SK-N-SH (cell line): ENCODE data around the gene TIGD2. TPM values are rescaled to one million over a fixed set of nuclear protein-coding genes. Genes with fewer than 3 reads are reported as not detected.

Source experiments
- CTCF ChIA-PET: fragments of 300-600, 350-600 bp; formaldehyde crosslinking; extraction: SDS; loops from one replicate; lab custom pipeline; 2021; lab: Yijun Ruan, JAX
- POLR2A ChIA-PET: fragments of 350-600 bp; sonication (Branson Sonifier 250); formaldehyde crosslinking; extraction: SDS; loops from one replicate; lab custom pipeline; 2020; ENCODE audit warnings: antibody characterized with exemption, inconsistent platforms; lab: Yijun Ruan, JAX
- DNase-seq: peaks from one replicate; pipeline ENCODE4 v3.0.0; 2012
- H2AFZ ChIP-seq: fragments of 200-600 bp; sonication (generic); 2 replicates; pipeline ENCODE4 v1.8.1; 2016; ENCODE audit warnings: antibody characterized with exemption, mild to moderate bottlenecking, low read depth
- H3F3A ChIP-seq: fragments of 200-600 bp; sonication (generic); replicated peaks from 2 replicates; pipeline ENCODE3; 2016; ENCODE audit warnings: antibody characterized with exemption, mild to moderate bottlenecking; ENCODE audit not compliant: insufficient read depth
- H3K27ac ChIP-seq, 2 experiments: fragments of 200-500 bp in 1 of 2; fragments of 200-600 bp in 1 of 2; sonication (Bioruptor generic) in 1 of 2; sonication (generic), shearing (Covaris generic) in 1 of 2; 2 replicates each; pipeline versions ENCODE4 v1.5.1 to v1.6.1; 2014 to 2016; ENCODE audit warnings: low read depth in 2 of 2, inconsistent platforms in 1 of 2, low read length in 1 of 2, mild to moderate bottlenecking in 1 of 2, mixed read lengths in 1 of 2
- H3K27me3 ChIP-seq: fragments of 200-600 bp; sonication (generic), shearing (Covaris generic); 2 replicates; pipeline ENCODE4 v1.6.1; 2016; ENCODE audit warnings: mixed run types; ENCODE audit not compliant: insufficient read depth
- H3K36me3 ChIP-seq, 2 experiments: fragments of 200-500 bp in 1 of 2; fragments of 200-600 bp in 1 of 2; sonication (Bioruptor generic) in 1 of 2; sonication (generic) in 1 of 2; replicated peaks in 1 of 2; 2 replicates each; pipeline versions ENCODE3 to v1.5.1; 2014 to 2016; ENCODE audit warnings: low read length in 1 of 2, mild to moderate bottlenecking in 1 of 2; ENCODE audit not compliant: insufficient read depth in 2 of 2, control insufficient read depth in 1 of 2
- H3K4me1 ChIP-seq, 2 experiments: fragments of 200-500 bp in 1 of 2; fragments of 200-600 bp in 1 of 2; sonication (Bioruptor generic) in 1 of 2; sonication (generic), shearing (Covaris generic) in 1 of 2; 2 replicates each; pipeline versions ENCODE4 v1.5.1 to v1.6.1; 2014 to 2016; ENCODE audit warnings: low read depth in 1 of 2, low read length in 1 of 2, mixed run types in 1 of 2; ENCODE audit not compliant: insufficient read depth in 2 of 2, control insufficient read depth in 1 of 2
- H3K4me2 ChIP-seq: fragments of 200-600 bp; sonication (generic), shearing (Covaris generic); 2 replicates; pipeline ENCODE4 v1.6.1; 2017; ENCODE audit warnings: mixed run types
- H3K4me3 ChIP-seq, 2 experiments: fragments of 200-500 bp in 1 of 2; fragments of 200-600 bp in 1 of 2; sonication (Bioruptor generic) in 1 of 2; sonication (generic), shearing (Covaris generic) in 1 of 2; 2 replicates each; pipeline versions ENCODE4 v1.5.1 to v1.8.1; 2014 to 2016; ENCODE audit warnings: low read depth in 2 of 2, inconsistent platforms in 1 of 2, low read length in 1 of 2, mild to moderate bottlenecking in 1 of 2, mixed read lengths in 1 of 2, moderate library complexity in 1 of 2
- H3K79me2 ChIP-seq: fragments of 200-600 bp; sonication (generic); 2 replicates; pipeline ENCODE4 v1.8.1; 2017; ENCODE audit warnings: mild to moderate bottlenecking; ENCODE audit not compliant: insufficient read depth
- H3K9ac ChIP-seq: fragments of 200-600 bp; sonication (generic); 2 replicates; pipeline ENCODE4 v1.6.1; 2017; ENCODE audit warnings: mixed run types
- H3K9me2 ChIP-seq: fragments of 200-600 bp; sonication (generic); 2 replicates; pipeline ENCODE4 v1.6.1; 2017; ENCODE audit warnings: mixed run types
- H3K9me3 ChIP-seq: fragments of 200-600 bp; sonication (generic); 2 replicates; pipeline ENCODE4 v1.6.1; 2017; ENCODE audit warnings: mixed run types, mild to moderate bottlenecking, moderate library complexity
- H4K20me1 ChIP-seq: fragments of 200-600 bp; sonication (generic); 2 replicates; pipeline ENCODE4 v1.6.1; 2017; ENCODE audit warnings: mild to moderate bottlenecking, mixed run types; ENCODE audit not compliant: insufficient read depth
- CHD2 ChIP-seq: fragments of 150-350 bp; IDR thresholded peaks from 2 replicates; pipeline ENCODE4 v1.6.1; 2018; ENCODE audit warnings: low read length; ENCODE audit not compliant: partially characterized antibody
- CTCF ChIP-seq: fragments of 200-600 bp; sonication (generic); IDR thresholded peaks from 2 replicates; pipeline ENCODE4 v1.6.1; 2017; ENCODE audit warnings: antibody characterized with exemption, mild to moderate bottlenecking, moderate library complexity
- ELF1 ChIP-seq: IDR thresholded peaks from 2 replicates; pipeline ENCODE4 v1.4.0; 2012
- FOSL2 ChIP-seq: IDR thresholded peaks from 2 replicates; pipeline ENCODE4 v1.4.0; 2012; ENCODE audit warnings: low read depth, mild to moderate bottlenecking, moderate library complexity, borderline replicate concordance
- FOXJ3 ChIP-seq: sonication (generic); formaldehyde crosslinking; IDR thresholded peaks from 2 replicates; pipeline ENCODE4 v1.5.1; 2020; ENCODE audit warnings: mild to moderate bottlenecking, missing genetic modification reagents
- FOXM1 ChIP-seq: IDR thresholded peaks from 2 replicates; pipeline ENCODE4 v1.4.0; 2012; ENCODE audit warnings: low read depth, mild to moderate bottlenecking
- GATA2 ChIP-seq: sonication (generic); formaldehyde crosslinking; IDR thresholded peaks from 2 replicates; pipeline ENCODE4 v1.5.0; 2020; ENCODE audit warnings: mild to moderate bottlenecking, missing genetic modification reagents
- JUND ChIP-seq: IDR thresholded peaks from 2 replicates; pipeline ENCODE4 v1.4.0; 2012
- MAX ChIP-seq: IDR thresholded peaks from 2 replicates; pipeline ENCODE4 v1.4.0; 2012; ENCODE audit warnings: low read depth
- MEF2A ChIP-seq: IDR thresholded peaks from 2 replicates; pipeline ENCODE4 v1.4.0; 2012; ENCODE audit warnings: low read depth, borderline replicate concordance
- NRF1 ChIP-seq: IDR thresholded peaks from 2 replicates; pipeline ENCODE4 v1.6.1; 2012; ENCODE audit warnings: low read depth, mild to moderate bottlenecking, low read length
- RCOR1 ChIP-seq: fragments of 150-350 bp; IDR thresholded peaks from 2 replicates; pipeline ENCODE4 v1.6.1; 2017; ENCODE audit warnings: antibody characterized with exemption, low read length
- REST ChIP-seq: IDR thresholded peaks from 2 replicates; pipeline ENCODE4 v1.6.1; 2012; ENCODE audit warnings: mild to moderate bottlenecking, low read depth, low read length, moderate library complexity
- RXRA ChIP-seq: IDR thresholded peaks from 2 replicates; pipeline ENCODE4 v1.4.0; 2012; ENCODE audit warnings: low read depth, mild to moderate bottlenecking, borderline replicate concordance
- SMC3 ChIP-seq: IDR thresholded peaks from 2 replicates; pipeline ENCODE4 v1.6.1; 2012; ENCODE audit warnings: low read depth, low read length, improper control_type of control experiment
- TCF12 ChIP-seq: IDR thresholded peaks from 2 replicates; pipeline ENCODE4 v1.4.0; 2012
- TEAD4 ChIP-seq: IDR thresholded peaks from 2 replicates; pipeline ENCODE4 v1.4.0; 2012; ENCODE audit warnings: mild to moderate bottlenecking, borderline replicate concordance; ENCODE audit not compliant: insufficient read depth
- USF1 ChIP-seq: IDR thresholded peaks from 2 replicates; pipeline ENCODE4 v1.4.0; 2012; ENCODE audit warnings: low read depth, borderline replicate concordance
- USF2 ChIP-seq: fragments of 150-350 bp; IDR thresholded peaks from 2 replicates; pipeline ENCODE4 v1.6.1; 2017; ENCODE audit warnings: antibody characterized with exemption, low read length, low read depth, borderline replicate concordance
- YY1 ChIP-seq: IDR thresholded peaks from 2 replicates; pipeline ENCODE4 v1.4.0; 2012; ENCODE audit warnings: low read depth, mild to moderate bottlenecking
- ZBTB33 ChIP-seq: IDR thresholded peaks from 2 replicates; pipeline ENCODE4 v1.4.0; 2012; ENCODE audit warnings: low read depth, borderline replicate concordance
- polyA plus RNA-seq, 3 experiments: library from polyadenylated mRNA; depleted of rRNA; stranded (reverse); fragments of >200 nt; gene quantifications; 2 replicates each; pipeline ENCODE4 v1.2.3, GENCODE V29; 2012

Gene TIGD2
- polyA plus RNA-seq, 1 of the 3 experiments (the other 2 are of a cell fraction) = 0.84 TPM

- TF ChIP-seq USF2 = no peak
- TF ChIP-seq FOXM1 = no peak
- TF ChIP-seq ELF1 = no peak
- no peak for TF ChIP-seq GATA2 (CRISPR knock-in tag)
- TF ChIP-seq NRF1 = no peak
- TF ChIP-seq JUND = no peak
Observed at GRCh38 chr4:89072921-89073320, 38.4 kb upstream of the TIGD2 start (continued).

- no peak for DNase-seq
- POLR2A ChIA-PET = no interaction called here
- H3K9me2 ChIP-seq = no peaks in the 10 kb centered on the region
- no peaks in the 10 kb centered on the region for H3F3A ChIP-seq
- H3K36me3 ChIP-seq = no peaks in the 10 kb centered on the region
- no peak overlapping the region for H3K4me3 ChIP-seq
- CTCF ChIA-PET = no interaction called here
- no peaks in the 10 kb centered on the region for H4K20me1 ChIP-seq
- no peak overlapping the region for H3K27ac ChIP-seq
- no peaks in the 10 kb centered on the region for H3K4me1 ChIP-seq
- H3K27me3 ChIP-seq = no peaks in the 10 kb centered on the region
- no peak overlapping the region for H3K9ac ChIP-seq
- no peaks in the 10 kb centered on the region for H3K9me3 ChIP-seq
- no peak overlapping the region for H2AFZ ChIP-seq
- no peaks in the 10 kb centered on the region for H3K79me2 ChIP-seq
- no peak overlapping the region for H3K4me2 ChIP-seq
- TF ChIP-seq USF1 = no peak
- TF ChIP-seq ZBTB33 = no peak
- TF ChIP-seq TCF12 = no peak
- no peak for TF ChIP-seq CHD2
- no peak for TF ChIP-seq FOXJ3 (CRISPR knock-in tag)
- TF ChIP-seq GATA2 (CRISPR knock-in tag) = no peak
- no peak for TF ChIP-seq RCOR1
- TF ChIP-seq REST = no peak
- no peak for TF ChIP-seq FOXM1
- no peak for TF ChIP-seq USF2
- TF ChIP-seq FOSL2 = no peak
- no peak for TF ChIP-seq CTCF
- TF ChIP-seq ELF1 = no peak
- TF ChIP-seq RXRA = no peak
- no peak for TF ChIP-seq TEAD4
- no peak for TF ChIP-seq MAX
- TF ChIP-seq SMC3 = no peak
- no peak for TF ChIP-seq YY1
- no peak for TF ChIP-seq MEF2A
Observed at GRCh38 chr4:89077761-89078160, 33.6 kb upstream of the TIGD2 start.
